ENCODE data around the gene ETS1.

ETS1 gene

DNA sequence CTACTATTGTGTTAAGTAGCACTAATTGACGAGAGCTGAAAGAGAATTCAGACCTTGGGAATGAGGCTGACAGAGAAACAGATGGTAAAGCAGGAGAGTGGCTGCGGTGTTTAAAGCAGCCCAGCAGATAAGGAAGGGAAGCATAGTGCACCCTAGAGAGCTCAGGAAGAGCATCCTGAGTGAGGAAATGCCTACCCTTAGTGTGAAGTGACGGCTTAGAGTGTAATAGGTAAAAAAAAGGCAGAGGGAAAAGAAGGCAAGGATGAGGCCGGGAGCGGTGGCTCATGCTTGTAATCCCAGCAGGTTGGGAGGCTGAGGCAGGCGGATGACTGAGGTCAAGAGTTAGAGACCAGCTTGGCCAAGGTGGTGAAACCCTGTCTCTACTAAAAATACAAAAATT lies 22.4 kb upstream of the ETS1 start:
- TF ChIP-seq, protein P1, sequence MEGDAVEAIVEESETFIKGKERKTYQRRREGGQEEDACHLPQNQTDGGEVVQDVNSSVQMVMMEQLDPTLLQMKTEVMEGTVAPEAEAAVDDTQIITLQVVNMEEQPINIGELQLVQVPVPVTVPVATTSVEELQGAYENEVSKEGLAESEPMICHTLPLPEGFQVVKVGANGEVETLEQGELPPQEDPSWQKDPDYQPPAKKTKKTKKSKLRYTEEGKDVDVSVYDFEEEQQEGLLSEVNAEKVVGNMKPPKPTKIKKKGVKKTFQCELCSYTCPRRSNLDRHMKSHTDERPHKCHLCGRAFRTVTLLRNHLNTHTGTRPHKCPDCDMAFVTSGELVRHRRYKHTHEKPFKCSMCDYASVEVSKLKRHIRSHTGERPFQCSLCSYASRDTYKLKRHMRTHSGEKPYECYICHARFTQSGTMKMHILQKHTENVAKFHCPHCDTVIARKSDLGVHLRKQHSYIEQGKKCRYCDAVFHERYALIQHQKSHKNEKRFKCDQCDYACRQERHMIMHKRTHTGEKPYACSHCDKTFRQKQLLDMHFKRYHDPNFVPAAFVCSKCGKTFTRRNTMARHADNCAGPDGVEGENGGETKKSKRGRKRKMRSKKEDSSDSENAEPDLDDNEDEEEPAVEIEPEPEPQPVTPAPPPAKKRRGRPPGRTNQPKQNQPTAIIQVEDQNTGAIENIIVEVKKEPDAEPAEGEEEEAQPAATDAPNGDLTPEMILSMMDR (IDR thresholded peaks at IDR 0.05; ENCODE audit: insufficient read depth, missing control alignments), result no peak
- FAIRE-seq, result no peak
- no peak for DNase-seq (ENCODE audit: insufficient read length, low spot score)

DNA sequence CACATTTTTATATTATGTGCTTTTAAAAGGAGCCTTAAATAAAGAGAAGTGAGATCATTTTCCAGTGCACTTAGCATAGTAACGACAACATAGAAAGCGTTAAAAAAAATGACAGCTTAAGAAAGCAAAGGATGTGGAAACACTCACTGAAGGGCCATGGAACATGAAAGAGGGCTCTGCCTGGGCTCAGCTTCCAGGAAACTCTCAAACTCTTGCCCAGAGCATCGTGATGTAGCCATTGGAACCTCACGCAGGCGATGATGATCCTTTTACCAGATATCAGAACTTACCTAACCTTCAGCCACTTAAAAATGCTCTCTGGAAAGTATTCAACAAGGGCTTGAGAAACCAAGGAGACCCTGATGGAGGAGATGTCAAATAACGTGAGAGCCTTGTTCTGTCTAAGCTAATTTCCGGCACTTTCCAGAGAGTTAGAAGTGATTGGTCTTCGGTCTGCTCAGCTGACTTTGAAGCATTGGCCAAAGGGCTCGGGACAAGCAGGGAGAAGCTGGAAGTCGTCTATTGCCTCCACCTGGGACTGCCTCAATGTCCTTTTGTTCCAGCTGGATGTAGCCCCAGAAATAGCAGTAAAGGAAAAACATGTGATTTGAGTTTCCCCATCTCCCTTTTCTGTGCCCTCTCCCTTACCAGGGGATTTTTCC lies 21.5 kb upstream of the ETS1 start:
- FAIRE-seq (no peak), DNase-seq (ENCODE audit: insufficient read length, low spot score) (no peak)
- TF ChIP-seq, protein P1 (IDR thresholded peaks at IDR 0.05; ENCODE audit: insufficient read depth, missing control alignments), result no peak

DNA sequence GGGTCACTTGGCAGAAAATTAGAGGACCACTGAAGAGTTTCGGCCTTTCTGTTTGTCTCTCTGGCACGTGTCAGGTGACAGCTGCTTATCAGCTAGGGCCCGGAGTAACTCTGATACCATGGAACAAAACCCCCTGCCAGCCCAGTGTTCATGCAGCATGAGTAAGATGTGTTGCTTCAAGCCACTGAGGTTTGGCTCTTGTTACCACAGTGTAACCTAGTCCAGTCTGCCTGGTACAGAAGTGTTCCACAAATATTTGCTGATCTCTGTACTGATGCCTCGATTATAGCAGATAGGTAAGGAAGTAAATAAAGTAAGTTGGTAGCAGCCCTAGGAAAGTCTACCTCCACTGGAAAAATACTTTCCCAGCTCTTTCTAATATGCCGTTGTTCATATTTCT lies 20.5 kb upstream of the ETS1 start:
- TF ChIP-seq, protein P1 (IDR thresholded peaks at IDR 0.05; ENCODE audit: insufficient read depth, missing control alignments), result no peak
- no peak for FAIRE-seq
- no peak for DNase-seq (ENCODE audit: insufficient read length, low spot score)

DNA sequence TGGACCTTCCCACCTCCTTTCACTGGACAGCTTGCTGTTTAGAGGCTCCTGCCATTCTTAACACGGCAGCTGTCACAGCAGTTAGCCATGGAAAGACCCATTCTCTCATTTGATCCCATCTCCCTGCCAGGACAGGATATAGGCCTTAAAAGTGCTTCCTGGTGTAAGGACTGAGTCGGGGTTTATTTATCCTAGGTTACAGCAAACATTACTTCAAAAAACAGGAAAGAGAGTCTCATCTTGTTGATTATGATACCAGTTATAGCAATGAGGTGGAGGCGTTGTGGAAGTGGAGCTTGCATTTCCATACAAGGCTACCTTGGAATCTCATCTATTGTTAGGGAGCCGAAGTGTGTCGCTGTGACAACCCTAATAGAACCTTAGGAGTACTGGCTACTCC lies 17.4 kb upstream of the ETS1 start:
- TF ChIP-seq, protein P1 (IDR thresholded peaks at IDR 0.05; ENCODE audit: insufficient read depth, missing control alignments), result no peak
- no peak for FAIRE-seq
- DNase-seq (ENCODE audit: insufficient read length, low spot score), result no peak

DNA sequence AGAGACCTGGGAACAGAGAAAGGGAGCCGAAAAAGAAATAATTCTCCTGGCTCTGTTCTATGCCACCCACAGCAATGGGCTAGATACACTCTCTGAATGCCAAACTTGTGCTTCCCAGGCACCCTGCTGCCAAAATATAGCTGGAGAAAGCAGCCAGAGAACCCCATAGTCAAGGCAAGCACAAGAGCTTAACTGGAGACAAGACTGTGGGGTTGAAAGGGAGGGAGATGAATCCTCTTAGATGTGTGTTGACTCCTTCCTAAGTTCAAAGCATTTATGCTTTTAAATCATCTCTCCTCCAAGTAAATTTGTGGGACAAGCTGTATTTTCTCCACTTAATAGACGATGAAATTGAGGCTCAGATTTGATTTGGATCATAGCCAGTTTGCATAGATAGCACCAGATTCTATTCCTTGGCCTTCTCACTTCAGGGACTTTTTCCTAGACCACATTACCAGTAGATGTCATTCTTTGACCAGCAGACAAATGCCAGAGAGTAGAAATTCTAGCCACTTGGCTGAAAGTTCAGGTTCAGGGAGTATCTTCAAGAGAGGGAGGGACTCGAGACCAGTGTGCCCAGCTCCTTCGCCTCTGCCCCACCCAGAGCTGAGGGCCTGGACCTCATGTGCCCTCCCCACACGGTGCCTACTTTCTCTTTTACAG lies 16.5 kb upstream of the ETS1 start:
- FAIRE-seq (no peak), DNase-seq (ENCODE audit: insufficient read length, low spot score) (no peak)
- TF ChIP-seq, protein P1 (IDR thresholded peaks at IDR 0.05; ENCODE audit: insufficient read depth, missing control alignments), result peak; percentile 19

DNA sequence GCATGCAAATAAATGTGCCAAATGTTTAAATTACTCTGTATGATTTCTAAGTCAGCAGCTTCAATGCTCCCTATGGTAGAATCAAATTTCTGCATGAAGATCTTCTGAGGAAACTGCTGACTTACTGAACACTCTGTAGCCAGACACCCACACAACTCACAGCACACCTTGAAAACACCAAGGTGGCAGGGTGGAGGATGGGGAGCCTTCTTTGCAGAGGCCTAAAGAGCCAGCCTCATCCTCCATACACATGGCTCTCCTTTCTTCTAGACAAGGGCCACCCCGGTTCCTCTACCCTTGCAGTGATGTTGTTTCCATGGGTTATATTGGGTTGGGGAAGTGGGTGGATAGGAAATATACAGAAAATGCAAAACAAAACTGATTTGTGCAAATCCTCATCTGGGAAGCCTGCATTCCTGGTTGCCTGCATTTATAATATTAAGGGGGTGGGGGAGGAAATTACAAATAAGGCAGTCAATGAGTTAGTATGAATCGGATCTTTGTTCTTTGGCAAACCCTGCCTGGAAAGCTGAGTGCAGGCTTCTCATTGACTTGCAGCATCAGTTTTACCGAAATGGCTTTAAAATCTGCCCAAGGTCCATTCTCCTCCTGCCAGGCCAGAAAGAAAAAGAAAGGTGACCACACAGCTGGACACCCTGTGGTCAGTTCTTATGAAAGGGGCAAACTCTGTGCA lies 15.8 kb upstream of the ETS1 start:
- TF ChIP-seq, protein P1 (IDR thresholded peaks at IDR 0.05; ENCODE audit: insufficient read depth, missing control alignments), result no peak
- no peak for FAIRE-seq

DNA sequence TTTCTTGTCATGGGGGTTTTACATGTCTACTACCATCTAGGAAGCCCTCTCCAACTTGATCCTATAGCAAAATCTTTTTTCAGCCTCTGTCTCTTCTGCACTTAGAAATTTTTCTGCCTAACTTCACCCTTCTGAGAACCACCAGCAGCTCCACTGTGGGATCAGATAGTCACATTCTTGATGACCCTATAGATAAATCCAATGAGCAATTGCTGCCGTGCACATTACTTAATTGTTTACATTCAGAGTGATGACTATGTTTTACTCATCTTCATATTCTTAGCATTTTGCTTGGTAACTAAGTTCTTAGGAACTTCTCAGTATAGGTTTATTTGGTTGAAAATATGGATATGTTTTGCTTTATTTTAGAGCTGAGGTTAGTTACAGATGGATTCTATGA lies 12.4 kb upstream of the ETS1 start:
- DNase-seq (ENCODE audit: insufficient read length, low spot score), result no peak
- TF ChIP-seq, protein P1 (IDR thresholded peaks at IDR 0.05; ENCODE audit: insufficient read depth, missing control alignments), result no peak
- FAIRE-seq, result no peak

More for the DNA sequence above, 15.8 kb upstream of the ETS1 start:
- no peak for DNase-seq (ENCODE audit: insufficient read length, low spot score)
